ENCODE results near the gene EPM2AIP1. TPM values are rescaled to one million over a fixed set of nuclear protein-coding genes. Genes with fewer than 3 reads are reported as not detected.

The EPM2AIP1 gene
- total RNA-seq, 4 donors from 2014 or later: 9.9 to 18.4 (median 14.8) TPM

DNA sequence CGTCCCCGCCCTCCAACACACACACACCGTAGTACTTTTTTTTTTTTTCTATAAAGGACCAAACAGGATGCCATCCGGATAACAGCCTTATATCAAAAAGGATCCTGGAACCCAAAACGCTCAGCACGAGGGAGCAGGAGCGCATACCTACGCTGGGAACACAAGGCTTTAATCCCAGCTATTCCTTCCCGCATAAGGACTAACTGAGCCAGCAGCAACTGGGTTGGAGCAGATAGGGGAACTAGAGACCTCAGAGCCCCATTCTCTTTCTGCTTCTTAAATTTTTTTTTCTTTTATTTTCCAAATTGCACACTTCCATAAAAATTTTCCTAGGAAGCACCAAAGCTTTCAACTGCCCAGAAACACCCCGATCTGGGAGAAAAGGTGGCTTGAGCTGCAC lies 49.3 kb downstream of the EPM2AIP1 start:
- Histone ChIP-seq H3K4me1 (peaks cover 0 to 33% (median 8%) of the 10 kb centered on the region in 4 donors), H3K27ac (peak overlapping the region in 3 of 4 donors; percentile 81 to 85 (median 81)), H3K36me3 (no peaks in the 10 kb centered on the region), H3K27me3 (peaks cover 0 to 5% of the 10 kb centered on the region in 2 donors), H3K9me3 (peaks cover 0 to 22% (median 6%) of the 10 kb centered on the region in 4 donors), H3K4me3 (peak overlapping the region; percentile 44 to 90 (median 73))
- 25 to 43% methylated on average over 10 of the region's 10 CpGs for WGBS, 2 donors
- DNase-seq (ENCODE audit: low spot score in 2 of 2): no peak
- no peak for TF ChIP-seq EP300 (IDR thresholded peaks at IDR 0.05)
- TF ChIP-seq, protein P1, sequence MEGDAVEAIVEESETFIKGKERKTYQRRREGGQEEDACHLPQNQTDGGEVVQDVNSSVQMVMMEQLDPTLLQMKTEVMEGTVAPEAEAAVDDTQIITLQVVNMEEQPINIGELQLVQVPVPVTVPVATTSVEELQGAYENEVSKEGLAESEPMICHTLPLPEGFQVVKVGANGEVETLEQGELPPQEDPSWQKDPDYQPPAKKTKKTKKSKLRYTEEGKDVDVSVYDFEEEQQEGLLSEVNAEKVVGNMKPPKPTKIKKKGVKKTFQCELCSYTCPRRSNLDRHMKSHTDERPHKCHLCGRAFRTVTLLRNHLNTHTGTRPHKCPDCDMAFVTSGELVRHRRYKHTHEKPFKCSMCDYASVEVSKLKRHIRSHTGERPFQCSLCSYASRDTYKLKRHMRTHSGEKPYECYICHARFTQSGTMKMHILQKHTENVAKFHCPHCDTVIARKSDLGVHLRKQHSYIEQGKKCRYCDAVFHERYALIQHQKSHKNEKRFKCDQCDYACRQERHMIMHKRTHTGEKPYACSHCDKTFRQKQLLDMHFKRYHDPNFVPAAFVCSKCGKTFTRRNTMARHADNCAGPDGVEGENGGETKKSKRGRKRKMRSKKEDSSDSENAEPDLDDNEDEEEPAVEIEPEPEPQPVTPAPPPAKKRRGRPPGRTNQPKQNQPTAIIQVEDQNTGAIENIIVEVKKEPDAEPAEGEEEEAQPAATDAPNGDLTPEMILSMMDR (IDR thresholded peaks at IDR 0.05): no peak
- no peak for TF ChIP-seq POLR2A (IDR thresholded peaks at IDR 0.05)

DNA sequence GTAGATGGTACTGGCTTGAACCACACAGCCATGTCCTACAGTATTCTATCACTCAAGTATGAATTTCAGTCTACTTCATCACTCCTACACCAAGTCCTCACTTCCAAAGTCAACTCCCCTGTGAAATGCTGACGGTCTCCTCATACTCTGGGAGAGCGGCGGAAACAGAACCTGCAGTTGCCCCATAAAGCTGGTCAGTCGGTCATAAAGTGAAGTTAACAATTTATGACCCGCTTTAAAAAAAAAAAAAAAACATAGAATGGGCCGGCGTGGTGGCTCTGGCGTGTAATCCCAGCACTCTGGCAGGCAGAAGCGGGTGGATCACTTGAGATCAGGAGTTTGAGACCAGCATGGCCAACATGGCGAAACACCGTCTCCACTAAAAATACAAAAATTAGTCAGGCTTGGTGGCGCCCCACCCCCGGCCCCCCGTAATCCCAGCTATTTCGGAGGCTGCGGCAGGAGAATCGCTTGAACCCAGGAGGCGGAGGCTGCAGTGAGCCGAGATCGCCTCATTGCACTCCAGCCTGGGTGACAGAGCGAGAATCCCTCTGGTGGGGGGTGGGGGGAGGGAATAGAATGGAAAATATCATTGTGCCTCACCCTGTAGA lies 50.2 kb downstream of the EPM2AIP1 start:
- Histone ChIP-seq H3K4me1 (peaks cover 0 to 33% (median 8%) of the 10 kb centered on the region in 4 donors), H3K36me3 (no peaks in the 10 kb centered on the region), H3K27me3 (peaks cover 0 to 5% of the 10 kb centered on the region in 2 donors), H3K4me3 (no peak overlapping the region), H3K27ac (no peak overlapping the region), H3K9me3 (peaks cover 0 to 13% (median 3%) of the 10 kb centered on the region in 4 donors)
- 91 to 93% methylated on average over 21 of the region's 21 CpGs for WGBS, 2 donors
- no peak for DNase-seq (ENCODE audit: low spot score in 2 of 2)
- TF ChIP-seq POLR2A (IDR thresholded peaks at IDR 0.05) (no peak), EP300 (IDR thresholded peaks at IDR 0.05) (no peak)
- TF ChIP-seq, protein P1 (IDR thresholded peaks at IDR 0.05): no peak

DNA sequence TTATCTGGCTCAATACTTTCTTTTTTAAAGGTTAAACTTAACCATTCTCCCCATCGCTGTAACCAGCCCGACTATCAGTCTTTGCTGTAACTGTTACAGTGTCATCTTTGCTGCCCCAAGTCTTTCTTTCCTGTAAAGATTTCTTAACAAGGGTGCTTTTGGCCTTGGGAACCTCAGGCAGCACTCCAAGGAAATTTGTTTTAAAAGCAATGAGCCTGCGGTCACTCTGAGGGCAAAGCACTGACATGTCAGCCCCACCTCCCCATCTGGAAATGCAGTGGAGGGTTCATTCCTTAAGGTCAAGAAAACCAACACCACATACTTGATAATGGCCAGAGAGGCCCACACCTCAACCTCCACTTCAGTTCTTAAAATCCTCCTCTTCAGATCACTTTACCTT lies 51.3 kb downstream of the EPM2AIP1 start:
- H3K27ac ChIP-seq: no peak overlapping the region
- H3K4me1 ChIP-seq: peaks cover 0 to 33% (median 8%) of the 10 kb centered on the region in 4 donors
- 62 to 66% methylated on average over 3 of the region's 3 CpGs for WGBS, 2 donors

DNA sequence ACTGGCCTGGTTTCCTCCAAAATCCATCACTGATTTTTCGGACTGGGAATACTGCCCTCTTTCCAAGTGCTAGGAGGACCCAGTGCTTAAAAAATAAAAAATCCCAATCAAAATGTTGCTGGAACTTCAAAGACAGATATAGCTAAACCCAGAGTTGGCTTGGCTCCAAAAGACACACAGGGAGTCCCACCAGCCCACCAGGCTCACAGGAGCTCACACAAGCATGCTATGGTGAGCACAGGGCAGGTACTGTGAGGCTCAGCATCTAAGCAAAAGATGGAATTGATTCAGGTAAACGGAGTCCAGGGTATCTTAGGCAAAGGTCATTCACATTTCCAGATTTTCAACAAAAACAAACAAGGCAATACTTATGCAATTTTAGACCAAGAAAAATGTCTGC lies 51.8 kb downstream of the EPM2AIP1 start:
- 77 to 83% methylated on average over 2 of the region's 2 CpGs for WGBS, 2 donors
- Histone ChIP-seq H3K9me3 (no peaks in the 10 kb centered on the region), H3K27ac (no peak overlapping the region), H3K27me3 (peaks cover 0 to 5% of the 10 kb centered on the region in 2 donors), H3K36me3 (no peaks in the 10 kb centered on the region), H3K4me3 (no peak overlapping the region), H3K4me1 (peaks cover 0 to 33% (median 8%) of the 10 kb centered on the region in 4 donors)
- TF ChIP-seq, protein P1 (IDR thresholded peaks at IDR 0.05): no peak
- no peak for TF ChIP-seq POLR2A (IDR thresholded peaks at IDR 0.05)
- no peak for TF ChIP-seq EP300 (IDR thresholded peaks at IDR 0.05)
- DNase-seq (ENCODE audit: low spot score in 2 of 2): no peak

More for the DNA sequence above, 51.3 kb downstream of the EPM2AIP1 start:
- no peak for DNase-seq (ENCODE audit: low spot score in 2 of 2)
- no peak overlapping the region for H3K4me3 ChIP-seq
- TF ChIP-seq POLR2A (IDR thresholded peaks at IDR 0.05): no peak
- TF ChIP-seq EP300 (IDR thresholded peaks at IDR 0.05): no peak
- TF ChIP-seq, protein P1 (IDR thresholded peaks at IDR 0.05): no peak
- H3K9me3 ChIP-seq: peaks cover 0 to 3% (median 0%) of the 10 kb centered on the region in 4 donors
- no peaks in the 10 kb centered on the region for H3K36me3 ChIP-seq
- peaks cover 0 to 5% of the 10 kb centered on the region in 2 donors for H3K27me3 ChIP-seq

DNA sequence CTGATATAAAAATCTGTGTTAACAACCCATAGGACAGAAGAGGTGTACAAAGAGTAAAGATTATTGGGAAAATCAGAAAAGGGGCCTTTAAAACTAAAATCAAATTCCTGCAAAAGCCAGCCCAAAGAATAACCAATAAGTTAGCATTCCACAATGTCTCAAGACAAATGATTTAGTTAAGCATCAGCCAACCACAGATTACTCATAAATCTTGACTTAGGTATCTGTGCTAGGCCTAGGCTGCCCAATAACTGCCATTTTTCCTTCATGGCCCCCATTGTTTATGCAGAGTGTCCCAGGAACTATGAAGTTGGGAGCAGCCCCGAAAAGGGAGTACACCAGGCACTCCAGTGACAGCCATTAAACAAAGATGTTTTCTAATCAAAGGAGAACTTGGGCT lies 55.4 kb downstream of the EPM2AIP1 start:
- TF ChIP-seq, protein P1 (IDR thresholded peaks at IDR 0.05): no peak
- no peak for TF ChIP-seq EP300 (IDR thresholded peaks at IDR 0.05)
- TF ChIP-seq POLR2A (IDR thresholded peaks at IDR 0.05): no peak
- Histone ChIP-seq H3K4me1 (peaks cover 0 to 18% (median 0%) of the 10 kb centered on the region in 4 donors), H3K36me3 (no peaks in the 10 kb centered on the region), H3K4me3 (no peak overlapping the region), H3K27ac (no peak overlapping the region), H3K27me3 (no peaks in the 10 kb centered on the region), H3K9me3 (no peaks in the 10 kb centered on the region)
- DNase-seq (ENCODE audit: low spot score in 2 of 2): no peak
- 89 to 95% methylated on average over 1 of the region's 1 CpG for WGBS, 2 donors
